RPMI7951 (cell line): Measurements from ENCODE around the gene PYM1. TPM values are rescaled to one million over a fixed set of nuclear protein-coding genes. Genes with fewer than 3 reads are reported as not detected.

Source experiments
- DNase-seq: peaks from one replicate; pipeline ENCODE4 v3.0.0-alpha.2; 2012; ENCODE audit warnings: low read depth
- total RNA-seq: library from RNA; depleted of rRNA; stranded (reverse); fragments of >200 nt; shearing (Covaris generic); gene quantifications from 2 replicates; pipeline ENCODE4 v1.2.3, GENCODE V29; 2014; rRNA removed

The PYM1 gene
- 21.7 and 22.0 TPM in 2 replicates for total RNA-seq

GRCh38 chr12:55927588-55928502 is at the start of gene PYM1:
Gene PYM1 (minus strand): TSS chr12:55927894. CDS start chr12:55927761, 133 bp downstream.
- DNase-seq, result peak; percentile 72

GRCh38 chr12:55974308-55974730 is 46.6 kb upstream of the PYM1 start:
- peak; percentile 33 for DNase-seq

GRCh38 chr12:55973599-55974307 is 46.1 kb upstream of the PYM1 start, which contains the start of gene RAB5B:
Gene RAB5B (plus strand): TSS chr12:55974078. CDS start chr12:55986961, 12,883 bp downstream.
- peak; percentile 100 for DNase-seq

GRCh38 chr12:55972911-55973598 is 45.4 kb upstream of the PYM1 start:
- no peak for DNase-seq

- DNase-seq, result no peak
Measured at GRCh38 chr12:55972456-55972855, 44.8 kb upstream of the PYM1 start.

GRCh38 chr12:55972042-55972441 is 44.3 kb upstream of the PYM1 start:
- peak; percentile 69 for DNase-seq

- peak; percentile 9 for DNase-seq
Measured at GRCh38 chr12:55970775-55971174, 43.1 kb upstream of the PYM1 start.

- DNase-seq, result no peak
Measured at GRCh38 chr12:55969356-55969755, 41.7 kb upstream of the PYM1 start.

GRCh38 chr12:55966408-55967281 is 39.0 kb upstream of the PYM1 start, which contains the start of gene CDK2:
Gene CDK2 (plus strand): TSS chr12:55966830. CDS start chr12:55967009, 179 bp downstream.
- DNase-seq, result peak; percentile 82

- peak; percentile 16 for DNase-seq
Measured at GRCh38 chr12:55965941-55966407, 38.3 kb upstream of the PYM1 start, which contains the start of gene PMEL. Gene PMEL (minus strand): TSS chr12:55966042. CDS start chr12:55966011, 31 bp downstream.

GRCh38 chr12:55965240-55965639 is 37.5 kb upstream of the PYM1 start:
- DNase-seq, result no peak

GRCh38 chr12:55963760-55964159 is 36.1 kb upstream of the PYM1 start:
- DNase-seq, result no peak

GRCh38 chr12:55957106-55957859 is 29.6 kb upstream of the PYM1 start:
- DNase-seq, result no peak

- DNase-seq, result peak; percentile 54
Measured at GRCh38 chr12:55955800-55956508, 28.3 kb upstream of the PYM1 start.

GRCh38 chr12:55955344-55955743 is 27.6 kb upstream of the PYM1 start:
- DNase-seq, result no peak

GRCh38 chr12:55946553-55946952 is 18.9 kb upstream of the PYM1 start:
- DNase-seq, result no peak

- DNase-seq, result no peak
Measured at GRCh38 chr12:55942577-55943136, 15.0 kb upstream of the PYM1 start.

- no peak for DNase-seq
Measured at GRCh38 chr12:55942055-55942454, 14.4 kb upstream of the PYM1 start.
